ENCODE results near the gene AKAP11. TPM values are rescaled to one million over a fixed set of nuclear protein-coding genes. Genes with fewer than 3 reads are reported as not detected.

AKAP11 gene
- total and polyA plus RNA-seq, 2 of the 4 experiments (the other 2 are of a cell fraction) = 8.0 to 19.7 TPM

DNA sequence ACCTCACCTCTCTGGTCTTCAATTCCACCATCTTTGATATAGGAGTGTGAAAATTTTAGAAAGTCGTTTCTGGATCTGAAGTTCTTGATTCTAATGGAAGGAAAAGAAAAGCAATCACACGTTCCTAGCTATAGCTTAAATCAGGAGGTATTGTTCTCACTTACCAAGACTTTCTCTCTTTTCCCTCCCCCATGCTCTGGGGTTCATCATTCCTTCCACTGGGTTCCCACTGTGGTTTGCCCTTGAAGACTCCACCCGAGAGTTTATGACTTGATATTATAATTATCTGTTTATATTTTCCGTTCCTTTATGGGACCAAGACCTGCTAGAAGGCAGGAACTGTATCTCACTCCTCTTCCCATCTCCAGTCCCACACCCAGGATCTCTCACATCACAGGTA, 76.6 kb downstream of the AKAP11 start:
- no CpG with 5 or more reads among the region's 4 CpGs for WGBS, 2 experiments (ENCODE audit: extremely low coverage in 2 of 2, insufficient read length in 1 of 2)
- Histone ChIP-seq H2BK20ac (ENCODE audit: low read depth, low read length) (no peak overlapping the region), H4K5ac (ENCODE audit: low read depth, low read length) (no peak overlapping the region), H3K4ac (ENCODE audit: low read depth, low read length) (no peak overlapping the region), H3K9me1 (ENCODE audit: insufficient read depth, low read length) (no peaks in the 10 kb centered on the region), H3K79me1 (ENCODE audit: low read depth in 1 of 2, low read length in 2 of 2) (no peaks in the 10 kb centered on the region), H3K4me3 (ENCODE audit: insufficient read depth, low read depth, low read length) (no peak overlapping the region), H3K27ac (ENCODE audit: insufficient read depth, low read length) (no peak overlapping the region), H3K9me3 (ENCODE audit: control insufficient read depth, insufficient read depth, low read length) (no peaks in the 10 kb centered on the region), H3K14ac (replicated peaks; ENCODE audit: low read depth, low read length) (no peak overlapping the region), H4K91ac (ENCODE audit: insufficient read depth, low read depth, low read length) (no peak overlapping the region), H4K20me1 (ENCODE audit: insufficient read depth, low read length) (no peaks in the 10 kb centered on the region), H3K4me1 (ENCODE audit: control insufficient read depth, insufficient read depth, low read length) (no peaks in the 10 kb centered on the region), H3K4me2 (ENCODE audit: low read depth, low read length) (no peak overlapping the region), H2BK5ac (ENCODE audit: low read depth, low read length, poor library complexity, severe bottlenecking) (no peak overlapping the region), H2AFZ (replicated peaks; ENCODE audit: low read length, poor library complexity) (no peak overlapping the region), H3K27me3 (ENCODE audit: control insufficient read depth, insufficient read depth, low read length) (peaks cover 13% of the 10 kb centered on the region), H3K23ac (ENCODE audit: low read depth, low read length) (no peak overlapping the region), H3K36me3 (ENCODE audit: control insufficient read depth, insufficient read depth, low read length) (no peaks in the 10 kb centered on the region), H3K56ac (ENCODE audit: extremely low read depth, insufficient read depth, low read length) (no peak overlapping the region), H2AK9ac (replicated peaks; ENCODE audit: low read depth, low read length, poor library complexity) (no peak overlapping the region), H4K8ac (ENCODE audit: low read depth in 2 of 2, low read length in 2 of 2) (no peak overlapping the region), H3K9ac (ENCODE audit: low read depth, low read length) (no peak overlapping the region), H3K18ac (ENCODE audit: low read depth, low read length) (no peak overlapping the region), H2BK15ac (ENCODE audit: low read depth, low read length) (no peak overlapping the region), H2BK120ac (ENCODE audit: low read depth, low read length) (no peak overlapping the region), H2AK5ac (ENCODE audit: low read depth, low read length) (no peak overlapping the region)
- in situ Hi-C loops (cut with MboI; ENCODE audit: low sequenced_read_pairs) = no loop called here
- TF ChIP-seq, protein P1, sequence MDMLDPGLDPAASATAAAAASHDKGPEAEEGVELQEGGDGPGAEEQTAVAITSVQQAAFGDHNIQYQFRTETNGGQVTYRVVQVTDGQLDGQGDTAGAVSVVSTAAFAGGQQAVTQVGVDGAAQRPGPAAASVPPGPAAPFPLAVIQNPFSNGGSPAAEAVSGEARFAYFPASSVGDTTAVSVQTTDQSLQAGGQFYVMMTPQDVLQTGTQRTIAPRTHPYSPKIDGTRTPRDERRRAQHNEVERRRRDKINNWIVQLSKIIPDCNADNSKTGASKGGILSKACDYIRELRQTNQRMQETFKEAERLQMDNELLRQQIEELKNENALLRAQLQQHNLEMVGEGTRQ (IDR thresholded peaks at IDR 0.05; ENCODE audit: low read depth, low read length) = no peak
- CTCF ChIA-PET = interaction anchor here (0.5 kb wide), 1 partner anchor 1058 kb away, joined by 4 read pairs; no protein-coding TSS in a partner anchor
- intact Hi-C loops (cut with micrococcal nuclease) = no loop called here
- no TSS peak for BruUV-seq (replicated peaks)
- dilution Hi-C loops (cut with HindIII; ENCODE audit: low sequenced_read_pairs, unreplicated experiment) = no loop called here
- POLR2A ChIA-PET (ENCODE audit: unreplicated experiment) = interaction anchor here (0.5 kb wide), 1 partner anchor 137 kb away, joined by 4 read pairs; no protein-coding TSS in a partner anchor
- DNase-seq (no peak), ATAC-seq (ENCODE audit: low read depth) (no peak)

Data from IMR-90 (cell line).